CMK (cell line): ENCODE results near the gene SLC7A6.
"Not testable (repeated sequence)": the region's sequence is repeated elsewhere in the genome, so short reads cannot be mapped to it uniquely, and the experiment has no call there.

Experiments used
- DNase-seq: peaks from one replicate; pipeline ENCODE4 v3.0.0-alpha.2; 2010; ENCODE audit warnings: low read depth

The SLC7A6 gene

DNA sequence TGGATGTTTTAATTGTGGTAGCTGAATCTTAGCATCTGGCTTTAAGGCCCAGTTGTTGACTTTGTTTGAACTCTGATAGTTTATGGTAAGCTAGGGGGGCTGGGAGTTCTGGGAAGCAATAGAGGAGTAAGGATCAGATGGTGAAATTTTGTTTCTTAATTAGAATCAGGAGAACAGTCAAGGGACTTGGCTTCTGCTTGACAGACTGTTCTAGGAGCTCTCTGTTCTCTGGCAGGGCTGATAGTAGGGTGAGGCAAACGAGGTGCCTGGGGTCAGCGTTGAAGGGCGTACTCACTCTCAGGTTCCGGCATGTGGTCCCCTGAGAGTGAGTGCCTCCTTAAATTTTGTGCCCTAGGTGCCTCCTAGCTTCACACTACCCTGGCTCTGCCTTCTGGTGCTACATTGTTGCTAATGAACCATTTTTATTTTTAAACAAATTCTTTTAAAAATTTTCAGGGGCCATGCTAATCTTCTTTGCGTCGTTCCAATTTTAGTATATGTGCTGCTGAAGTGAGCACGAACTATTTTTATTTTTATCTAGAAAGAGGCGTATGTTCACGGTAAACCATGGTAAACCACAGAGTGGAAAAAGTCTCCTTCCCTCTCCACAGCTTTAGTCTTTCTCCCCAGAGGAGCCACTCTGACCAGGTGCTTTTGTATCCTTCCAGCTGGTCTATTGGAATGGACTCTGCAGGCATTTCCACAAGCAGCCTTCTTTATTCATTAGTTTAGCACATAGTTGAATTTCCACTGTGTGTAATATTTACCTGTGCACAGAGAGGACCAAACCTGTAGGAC lies 19.7 kb downstream of the SLC7A6 start:
- no peak for DNase-seq

DNA sequence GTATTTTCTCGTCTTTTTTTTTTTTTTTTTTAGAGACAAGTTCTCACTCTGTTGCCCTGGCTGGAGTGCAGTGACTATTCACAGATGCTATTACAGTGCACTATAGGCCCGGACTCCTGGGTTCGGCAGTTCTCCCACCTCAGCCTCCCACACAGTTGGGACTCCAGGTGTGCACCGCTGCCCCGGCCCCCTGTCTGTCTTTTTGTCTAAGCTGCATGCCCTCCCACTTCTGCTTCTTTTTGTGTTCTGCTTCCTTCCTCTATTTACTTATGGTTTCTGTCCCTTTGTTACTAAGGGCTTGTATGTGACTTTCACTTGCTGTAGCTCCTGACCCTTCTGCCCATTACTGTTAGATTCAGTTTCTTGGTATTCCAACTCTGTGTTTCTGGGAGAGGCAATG lies 20.5 kb downstream of the SLC7A6 start:
- no peak for DNase-seq

DNA sequence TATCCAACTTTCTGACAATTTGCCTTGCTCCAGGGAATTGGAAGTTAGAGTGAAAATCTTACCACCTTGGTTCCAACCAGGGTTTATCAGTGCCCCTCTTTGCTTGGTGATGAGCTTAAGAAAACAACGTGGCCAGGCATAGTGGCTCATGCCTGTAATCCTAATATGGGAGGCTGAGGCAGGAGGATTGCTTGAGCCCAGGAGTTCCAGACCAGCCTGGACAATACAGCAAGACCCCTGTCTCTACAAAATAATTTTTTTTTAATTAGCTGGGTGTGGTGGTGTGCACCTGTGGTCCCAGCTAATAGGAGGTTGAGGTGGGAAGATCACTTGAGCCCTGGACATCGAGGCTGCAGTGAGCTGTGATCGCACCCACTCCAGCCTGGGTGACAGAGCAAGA lies 21.4 kb downstream of the SLC7A6 start:
- no peak for DNase-seq

DNA sequence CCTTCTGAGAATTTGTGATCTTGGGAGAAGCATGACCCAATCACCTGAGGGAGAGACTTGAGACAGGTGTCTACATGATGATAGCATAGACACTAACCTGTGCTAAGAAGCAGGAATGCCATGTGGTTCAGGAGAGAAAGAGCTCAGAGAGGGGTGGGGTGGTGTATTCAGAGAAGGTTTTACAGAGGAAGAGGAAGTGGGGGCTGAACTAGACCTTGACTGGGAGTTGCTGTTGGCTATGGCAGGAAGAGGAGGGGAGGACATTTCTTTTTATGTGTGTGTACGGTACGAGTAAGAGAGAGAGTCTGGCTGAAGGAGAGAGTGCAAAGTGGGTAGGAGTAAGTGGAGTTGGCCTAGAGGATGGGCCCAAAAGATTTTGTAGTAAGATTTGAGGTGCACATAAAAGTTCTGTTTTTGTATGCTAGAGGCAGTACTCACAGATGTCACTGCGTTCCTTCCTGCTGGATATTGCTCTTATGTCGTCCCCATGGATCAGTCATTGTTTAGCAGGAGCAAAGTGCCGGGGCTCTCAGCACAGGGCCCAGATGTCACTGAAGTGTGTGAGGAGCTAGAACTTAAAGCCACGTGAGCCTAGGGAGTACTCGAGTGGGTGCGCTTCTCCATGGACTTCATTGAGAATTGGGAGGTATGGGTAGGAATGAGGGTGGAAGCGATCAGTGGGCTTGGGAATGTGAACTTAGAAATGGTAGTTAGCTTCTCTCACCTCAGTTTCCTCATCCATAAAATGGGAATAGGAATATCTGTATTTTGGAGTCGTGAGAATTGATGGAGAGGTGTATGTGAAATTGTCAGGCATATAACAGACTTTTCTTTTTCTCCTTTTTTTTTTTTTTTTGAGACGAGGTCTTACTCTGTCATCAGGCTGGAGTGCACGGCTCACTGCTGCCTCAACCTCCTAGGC lies 22.1 kb downstream of the SLC7A6 start:
- no peak for DNase-seq

- no peak for DNase-seq
Observed at GRCh38 chr16:68287276-68288251, 23.2 kb downstream of the SLC7A6 start.

GRCh38 chr16:68288252-68288650 lies 23.9 kb downstream of the SLC7A6 start:
- DNase-seq = no peak

DNA sequence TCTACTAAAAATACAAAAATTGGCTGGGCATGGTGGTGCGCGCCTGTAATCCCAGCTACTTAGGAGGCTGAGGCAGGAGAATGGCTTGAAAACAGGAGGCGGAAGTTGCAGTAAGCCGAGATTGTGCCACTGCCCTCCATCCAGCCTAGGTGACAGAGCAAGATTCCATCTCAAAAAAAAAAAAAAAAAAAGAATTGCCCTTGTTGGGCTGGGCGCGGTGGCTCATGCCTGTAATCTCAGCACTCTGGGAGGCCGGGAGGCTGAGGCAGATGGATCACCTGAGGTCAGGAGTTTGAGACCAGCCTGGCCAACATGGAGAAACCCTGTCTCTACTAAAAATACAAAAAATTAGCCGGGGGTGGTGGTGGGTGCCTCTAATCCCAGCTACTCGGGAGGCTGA lies 24.5 kb downstream of the SLC7A6 start:
- DNase-seq = not testable (repeated sequence)

DNA sequence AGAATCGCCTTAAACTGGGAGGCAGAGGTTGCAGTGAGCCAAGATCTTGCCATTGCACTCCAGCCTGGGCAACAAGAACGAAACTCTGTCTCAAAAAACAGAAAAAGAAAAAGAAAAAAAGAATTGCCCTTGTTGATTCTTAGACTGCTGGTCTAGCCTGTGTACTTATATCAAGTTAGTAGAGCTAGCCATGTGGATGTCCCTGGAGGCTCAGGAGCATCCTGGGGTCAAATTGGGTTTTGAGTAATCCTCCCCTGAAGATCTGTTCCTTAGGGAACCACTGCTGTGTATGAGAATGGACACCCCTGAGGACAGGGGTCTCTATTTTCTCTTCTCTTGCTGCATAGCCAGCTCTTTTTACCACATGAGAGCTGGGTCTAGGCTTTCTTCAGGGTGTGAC lies 24.9 kb downstream of the SLC7A6 start:
- DNase-seq = no peak

DNA sequence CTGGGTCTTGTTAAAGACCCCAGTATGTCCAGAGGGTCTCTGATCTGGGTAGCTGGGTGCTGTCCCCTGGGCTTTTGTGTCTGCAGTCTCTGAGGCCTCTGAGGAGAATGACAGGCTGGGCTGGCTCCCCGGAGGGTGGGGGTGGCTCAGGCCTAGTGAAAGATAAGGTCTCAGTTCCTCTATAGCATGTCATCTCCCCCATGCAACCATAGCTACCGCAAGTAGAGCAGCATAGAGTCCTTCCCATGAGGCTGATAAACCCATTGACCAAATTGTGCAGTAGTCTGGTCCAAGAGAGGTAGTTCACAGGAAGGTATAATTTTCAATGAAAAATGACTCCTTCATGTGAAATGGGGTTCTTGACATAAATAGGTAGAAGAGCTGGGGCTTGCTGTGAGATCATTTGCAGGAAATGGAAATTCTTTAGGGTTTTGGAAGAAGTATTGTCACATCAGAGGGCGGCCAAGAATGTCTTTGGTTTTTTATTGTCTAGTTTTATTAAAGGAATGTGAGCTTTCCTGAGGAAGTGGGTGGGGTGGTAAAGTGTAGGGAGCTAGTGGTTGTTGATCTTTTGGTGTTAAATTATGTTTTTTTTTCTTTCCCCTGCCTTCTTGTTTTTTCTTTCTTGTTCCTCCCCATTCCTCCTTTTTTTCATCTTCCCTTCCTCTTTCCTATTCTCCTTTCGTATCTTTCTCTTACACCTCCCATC lies 25.4 kb downstream of the SLC7A6 start:
- DNase-seq = peak; percentile 52

DNA sequence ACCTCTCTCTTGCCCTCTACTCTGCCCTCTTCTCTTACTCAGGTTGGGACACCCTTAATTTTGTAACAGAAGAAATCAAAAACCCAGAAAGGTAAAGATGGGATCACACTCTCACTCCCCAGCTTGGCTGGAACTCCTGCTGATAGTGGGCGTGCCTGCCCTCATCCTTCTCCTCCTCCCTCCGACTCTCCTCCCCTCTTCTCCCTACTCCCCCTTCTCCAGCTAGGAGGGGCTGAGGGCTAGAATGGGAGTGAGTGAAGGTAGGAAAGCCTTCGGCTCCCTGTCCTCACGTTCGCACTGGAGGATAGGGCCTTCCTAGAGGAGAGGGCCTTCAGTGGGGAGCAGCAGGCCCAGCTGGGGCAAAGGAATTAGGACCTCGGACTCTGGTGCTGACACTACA lies 26.1 kb downstream of the SLC7A6 start:
- no peak for DNase-seq

DNA sequence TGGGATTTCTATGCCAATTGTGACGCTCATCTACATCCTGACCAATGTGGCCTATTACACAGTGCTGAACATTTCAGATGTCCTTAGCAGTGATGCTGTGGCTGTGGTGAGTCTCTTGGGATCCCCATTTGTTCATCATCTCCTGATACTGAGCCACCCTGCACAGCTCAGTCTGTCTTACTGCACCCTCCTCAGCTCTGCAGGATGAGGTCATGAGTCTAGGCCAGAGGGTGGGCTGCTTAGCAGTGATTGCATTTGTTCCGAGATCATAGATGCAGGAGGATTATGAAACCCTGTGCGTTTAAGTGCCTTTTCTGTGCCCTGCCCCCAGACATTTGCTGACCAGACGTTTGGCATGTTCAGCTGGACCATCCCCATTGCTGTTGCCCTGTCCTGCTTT lies 26.9 kb downstream of the SLC7A6 start:
- DNase-seq = no peak

DNA sequence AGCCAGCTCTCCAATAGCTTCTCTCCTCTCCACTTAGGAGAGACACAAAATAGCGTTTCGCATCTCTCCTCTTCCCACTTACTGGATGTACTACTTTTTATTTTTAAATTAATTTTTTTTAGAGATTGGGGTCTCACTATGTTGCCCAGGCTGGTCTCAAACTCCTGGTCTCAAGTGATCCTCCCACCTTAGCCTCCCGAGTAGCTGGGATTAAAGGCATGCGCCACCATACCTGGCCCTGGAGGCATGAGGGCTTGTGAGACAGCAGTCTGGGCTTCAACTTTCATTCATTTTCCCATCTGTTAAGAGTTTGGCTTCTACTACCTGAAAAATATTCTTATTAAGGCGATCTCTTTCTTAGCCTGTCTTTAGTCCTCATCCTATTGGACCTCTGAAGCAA lies 28.1 kb downstream of the SLC7A6 start:
- DNase-seq = no peak

- no peak for DNase-seq
Observed at GRCh38 chr16:68296291-68296690, 32.0 kb downstream of the SLC7A6 start.

DNA sequence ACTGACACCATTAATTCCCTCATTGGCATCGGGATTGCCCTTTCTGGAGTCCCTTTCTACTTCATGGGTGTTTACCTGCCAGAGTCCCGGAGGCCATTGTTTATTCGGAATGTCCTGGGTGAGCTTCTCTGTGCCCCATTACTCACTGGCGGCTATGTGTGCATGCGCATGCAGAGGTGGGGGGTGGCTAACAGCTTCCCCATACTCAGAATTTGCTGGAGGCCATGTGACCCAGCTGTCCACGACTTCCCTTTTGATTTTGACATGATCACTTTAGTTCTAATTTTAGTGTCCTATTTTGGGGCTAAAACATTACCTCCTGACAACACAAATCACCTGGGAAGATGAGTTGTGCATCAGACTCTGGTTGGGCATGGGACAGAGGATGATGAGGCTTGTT lies 32.4 kb downstream of the SLC7A6 start:
- DNase-seq = no peak

DNA sequence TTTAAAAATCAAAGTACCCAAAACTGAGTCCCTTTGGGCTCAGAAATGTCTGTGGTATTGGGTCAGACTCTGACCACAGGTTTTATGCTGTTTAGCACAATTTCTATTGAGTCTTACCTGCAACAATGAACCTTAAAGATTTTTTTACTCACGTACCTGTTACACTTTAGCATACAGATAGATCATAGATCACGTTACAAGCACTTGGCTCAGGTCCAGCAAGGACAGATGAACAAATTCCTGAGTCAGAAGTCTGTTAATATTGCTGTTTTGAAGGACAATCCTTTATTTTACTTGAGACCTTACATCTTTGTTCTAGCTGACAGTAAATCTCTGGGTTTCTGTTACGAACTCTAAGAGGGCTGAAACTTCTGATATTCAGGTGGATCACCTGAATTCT lies 33.6 kb downstream of the SLC7A6 start:
- no peak for DNase-seq

DNA sequence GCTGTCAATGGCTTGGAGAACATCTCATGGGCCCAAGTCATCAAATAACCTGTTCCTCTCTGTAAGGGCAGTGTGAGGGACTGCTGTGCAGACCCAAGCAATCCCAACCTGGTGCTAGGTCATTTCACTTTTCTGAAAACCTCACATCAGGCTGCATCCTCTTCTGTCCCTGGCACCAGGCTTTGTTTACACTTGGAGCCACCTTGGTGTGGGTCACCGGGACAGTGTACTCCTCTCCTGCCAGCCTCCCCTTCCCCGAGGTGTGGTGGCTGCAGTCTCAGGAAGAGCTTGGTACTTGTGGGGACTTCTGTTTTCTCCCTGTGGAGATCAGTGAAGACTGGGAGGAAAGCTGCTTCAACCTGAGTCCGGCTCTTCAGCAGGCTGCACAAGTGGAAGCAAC lies 34.0 kb downstream of the SLC7A6 start:
- DNase-seq = no peak

DNA sequence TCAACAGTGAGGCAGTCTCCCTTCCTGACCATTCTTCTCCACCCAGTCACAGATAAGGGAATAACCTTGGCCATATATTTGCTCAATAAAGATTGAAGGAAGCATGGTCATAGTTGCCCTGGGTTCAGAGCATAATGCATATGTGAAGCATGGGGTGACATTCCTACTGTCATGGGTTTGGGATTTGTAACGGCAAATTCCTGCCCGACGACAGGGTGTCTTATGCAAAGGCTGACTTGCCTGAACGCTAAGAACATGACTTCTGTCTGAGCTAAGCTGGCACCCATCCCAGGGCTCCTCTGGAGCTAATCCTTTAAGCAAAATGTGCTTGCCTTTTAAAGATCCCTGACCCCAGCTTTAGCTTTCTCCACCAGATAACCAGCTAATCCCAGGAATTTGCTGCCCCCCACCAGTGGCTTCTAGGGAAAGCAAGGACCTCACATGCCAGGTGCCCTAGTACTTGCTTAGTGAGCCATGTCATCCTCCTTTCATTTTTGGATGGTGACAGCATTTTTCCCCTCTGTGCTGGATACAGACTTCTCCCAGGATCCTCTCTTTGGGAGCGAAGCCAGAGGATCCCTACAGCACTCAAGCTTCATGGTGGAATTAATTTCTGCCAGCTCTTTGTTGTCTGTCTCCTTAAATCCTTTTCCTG lies 34.7 kb downstream of the SLC7A6 start:
- no peak for DNase-seq

DNA sequence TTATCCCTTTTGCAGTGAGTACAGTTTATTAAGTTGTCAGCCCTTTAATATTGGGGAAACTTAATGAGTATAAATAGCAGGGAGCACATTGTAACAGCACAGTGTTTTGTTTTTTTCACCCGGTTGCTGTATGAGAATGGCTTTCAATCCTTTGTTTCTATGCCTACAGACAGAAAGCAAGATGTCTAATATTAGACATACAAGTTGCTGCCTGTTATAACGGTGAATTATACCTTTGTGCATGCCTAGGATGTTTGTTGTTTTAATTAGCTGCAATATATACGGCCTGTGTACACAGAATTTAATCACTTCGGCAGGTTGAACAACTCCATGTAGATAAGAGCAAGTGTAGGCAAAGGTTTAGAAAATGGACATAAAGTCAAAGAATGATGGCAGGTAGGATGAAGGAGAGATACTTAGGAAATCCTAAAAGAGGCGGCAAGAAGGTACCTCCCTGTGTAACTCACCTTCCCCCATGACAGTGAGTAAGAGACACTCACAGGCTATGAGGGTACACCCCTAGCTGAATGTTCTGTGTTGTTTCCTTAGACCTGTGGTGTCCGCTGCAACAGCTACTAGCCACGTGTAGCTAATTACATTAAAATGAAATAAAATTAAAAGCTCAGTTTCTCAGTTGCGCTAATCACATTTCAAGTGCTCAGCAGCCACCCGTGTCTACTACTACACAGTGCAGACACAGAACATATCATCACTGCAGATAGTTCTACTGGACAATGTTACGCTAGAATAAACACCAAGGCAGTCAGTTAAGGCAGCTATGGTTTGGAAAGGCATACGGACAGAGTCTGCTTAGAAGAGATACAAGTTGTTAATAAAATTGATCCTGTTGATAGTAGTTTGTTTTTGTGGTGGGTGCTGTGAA lies 35.5 kb downstream of the SLC7A6 start:
- no peak for DNase-seq

GRCh38 chr16:68300734-68301459 lies 36.6 kb downstream of the SLC7A6 start:
- DNase-seq = no peak
